IMR-90 (cell line): ENCODE measurements around the gene BNIP3.

Source experiments
- CEBPB ChIP-seq: IDR thresholded peaks from 2 replicates; pipeline ENCODE4 v1.6.1; 2012; ENCODE audit warnings: low read depth, low read length, improper control_type of control experiment
- CHD1 ChIP-seq: IDR thresholded peaks from 2 replicates; pipeline ENCODE4 v1.6.1; 2012; ENCODE audit warnings: low read depth, low read length, improper control_type of control experiment
- MAFK ChIP-seq: IDR thresholded peaks from 2 replicates; pipeline ENCODE4 v1.6.1; 2012; ENCODE audit warnings: low read depth, low read length, improper control_type of control experiment
- MAZ ChIP-seq: IDR thresholded peaks from 2 replicates; pipeline ENCODE4 v1.6.1; 2012; ENCODE audit warnings: low read depth, mild to moderate bottlenecking, low read length, improper control_type of control experiment, moderate library complexity, borderline replicate concordance
- NFE2L2 ChIP-seq: fragments of 150-350 bp; IDR thresholded peaks from 2 replicates; pipeline ENCODE4 v1.6.1; 2016; ENCODE audit warnings: low read depth, mild to moderate bottlenecking, low read length
- POLR2A ChIP-seq: IDR thresholded peaks from 2 replicates; pipeline ENCODE4 v1.6.1; 2012; ENCODE audit warnings: mild to moderate bottlenecking, low read depth, low read length
- RFX5 ChIP-seq: IDR thresholded peaks from 2 replicates; pipeline ENCODE4 v1.8.0; 2012; ENCODE audit warnings: low read depth, mild to moderate bottlenecking, low read length, moderate library complexity
- SMC3 ChIP-seq: fragments of 150-350 bp; IDR thresholded peaks from 2 replicates; pipeline ENCODE4 v1.6.1; 2016; ENCODE audit warnings: low read depth, mild to moderate bottlenecking, antibody characterized with exemption, low read length, moderate library complexity
- TF ChIP-seq, protein P1 (sequence below): conservative IDR thresholded peaks from 2 replicates; pipeline ENCODE4 v1.5.1; 2012; ENCODE audit warnings: mild to moderate bottlenecking, low read depth, low read length, improper control_type of control experiment

DNA sequence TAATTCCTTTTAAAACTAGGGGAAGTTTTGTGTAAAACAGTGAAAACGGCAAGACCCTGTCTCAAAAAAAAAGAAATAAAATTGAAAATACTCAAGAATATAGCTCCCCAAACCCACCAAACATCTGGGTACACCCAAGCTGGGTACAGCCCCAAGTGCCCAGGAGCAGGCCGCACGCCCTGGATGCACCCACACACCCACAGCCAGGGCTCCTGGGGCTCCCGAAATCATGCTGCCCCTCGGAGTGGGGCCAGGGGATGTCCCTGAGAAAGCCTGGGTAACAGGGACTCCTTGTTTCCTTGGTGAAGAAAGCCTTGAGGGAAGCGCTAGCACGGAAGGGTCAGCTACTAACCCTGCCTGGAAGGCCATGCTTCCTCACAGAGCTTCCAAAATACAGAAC is 10.1 kb downstream of the BNIP3 start:
- no peak for TF ChIP-seq SMC3
- no peak for TF ChIP-seq POLR2A
- TF ChIP-seq, protein P1, sequence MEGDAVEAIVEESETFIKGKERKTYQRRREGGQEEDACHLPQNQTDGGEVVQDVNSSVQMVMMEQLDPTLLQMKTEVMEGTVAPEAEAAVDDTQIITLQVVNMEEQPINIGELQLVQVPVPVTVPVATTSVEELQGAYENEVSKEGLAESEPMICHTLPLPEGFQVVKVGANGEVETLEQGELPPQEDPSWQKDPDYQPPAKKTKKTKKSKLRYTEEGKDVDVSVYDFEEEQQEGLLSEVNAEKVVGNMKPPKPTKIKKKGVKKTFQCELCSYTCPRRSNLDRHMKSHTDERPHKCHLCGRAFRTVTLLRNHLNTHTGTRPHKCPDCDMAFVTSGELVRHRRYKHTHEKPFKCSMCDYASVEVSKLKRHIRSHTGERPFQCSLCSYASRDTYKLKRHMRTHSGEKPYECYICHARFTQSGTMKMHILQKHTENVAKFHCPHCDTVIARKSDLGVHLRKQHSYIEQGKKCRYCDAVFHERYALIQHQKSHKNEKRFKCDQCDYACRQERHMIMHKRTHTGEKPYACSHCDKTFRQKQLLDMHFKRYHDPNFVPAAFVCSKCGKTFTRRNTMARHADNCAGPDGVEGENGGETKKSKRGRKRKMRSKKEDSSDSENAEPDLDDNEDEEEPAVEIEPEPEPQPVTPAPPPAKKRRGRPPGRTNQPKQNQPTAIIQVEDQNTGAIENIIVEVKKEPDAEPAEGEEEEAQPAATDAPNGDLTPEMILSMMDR, result no peak
- TF ChIP-seq CEBPB, result no peak
- no peak for TF ChIP-seq RFX5
- no peak for TF ChIP-seq MAZ
- TF ChIP-seq NFE2L2, result no peak
- TF ChIP-seq MAFK, result no peak
- TF ChIP-seq CHD1, result no peak
